Fibroblast of mammary gland (primary cell): ENCODE data around the gene DBF4.
"Not testable (repeated sequence)": the region's sequence is repeated elsewhere in the genome, so short reads cannot be mapped to it uniquely, and the experiment has no call there.

Source experiments
- DNase-seq: peaks from one replicate; pipeline ENCODE4 v3.0.0-alpha.2; 2010; ENCODE audit warnings: low read depth
- H3K4me3 ChIP-seq: 2 replicates; pipeline ENCODE4 v1.5.1; 2011; ENCODE audit warnings: low read depth, mild to moderate bottlenecking, low read length, moderate library complexity; ENCODE audit not compliant: control insufficient read depth
- TF ChIP-seq, protein P1 (sequence below): conservative IDR thresholded peaks from 2 replicates; pipeline ENCODE4 v1.5.1; 2011; ENCODE audit warnings: low read depth, low read length, inconsistent platforms; ENCODE audit not compliant: control insufficient read depth, insufficient read depth

The DBF4 gene

GRCh38 chr7:87935384-87935706, 59.1 kb downstream of the DBF4 start:
- TF ChIP-seq, protein P1, sequence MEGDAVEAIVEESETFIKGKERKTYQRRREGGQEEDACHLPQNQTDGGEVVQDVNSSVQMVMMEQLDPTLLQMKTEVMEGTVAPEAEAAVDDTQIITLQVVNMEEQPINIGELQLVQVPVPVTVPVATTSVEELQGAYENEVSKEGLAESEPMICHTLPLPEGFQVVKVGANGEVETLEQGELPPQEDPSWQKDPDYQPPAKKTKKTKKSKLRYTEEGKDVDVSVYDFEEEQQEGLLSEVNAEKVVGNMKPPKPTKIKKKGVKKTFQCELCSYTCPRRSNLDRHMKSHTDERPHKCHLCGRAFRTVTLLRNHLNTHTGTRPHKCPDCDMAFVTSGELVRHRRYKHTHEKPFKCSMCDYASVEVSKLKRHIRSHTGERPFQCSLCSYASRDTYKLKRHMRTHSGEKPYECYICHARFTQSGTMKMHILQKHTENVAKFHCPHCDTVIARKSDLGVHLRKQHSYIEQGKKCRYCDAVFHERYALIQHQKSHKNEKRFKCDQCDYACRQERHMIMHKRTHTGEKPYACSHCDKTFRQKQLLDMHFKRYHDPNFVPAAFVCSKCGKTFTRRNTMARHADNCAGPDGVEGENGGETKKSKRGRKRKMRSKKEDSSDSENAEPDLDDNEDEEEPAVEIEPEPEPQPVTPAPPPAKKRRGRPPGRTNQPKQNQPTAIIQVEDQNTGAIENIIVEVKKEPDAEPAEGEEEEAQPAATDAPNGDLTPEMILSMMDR = no peak
- DNase-seq = no peak
- H3K4me3 ChIP-seq = peak overlapping the region; percentile 61

- H3K4me3 ChIP-seq = no peak overlapping the region
- no peak for DNase-seq
- TF ChIP-seq, protein P1 = no peak
These were observed 64.8 kb downstream of the DBF4 start for GRCh38 chr7:87941138-87941537.

DNA sequence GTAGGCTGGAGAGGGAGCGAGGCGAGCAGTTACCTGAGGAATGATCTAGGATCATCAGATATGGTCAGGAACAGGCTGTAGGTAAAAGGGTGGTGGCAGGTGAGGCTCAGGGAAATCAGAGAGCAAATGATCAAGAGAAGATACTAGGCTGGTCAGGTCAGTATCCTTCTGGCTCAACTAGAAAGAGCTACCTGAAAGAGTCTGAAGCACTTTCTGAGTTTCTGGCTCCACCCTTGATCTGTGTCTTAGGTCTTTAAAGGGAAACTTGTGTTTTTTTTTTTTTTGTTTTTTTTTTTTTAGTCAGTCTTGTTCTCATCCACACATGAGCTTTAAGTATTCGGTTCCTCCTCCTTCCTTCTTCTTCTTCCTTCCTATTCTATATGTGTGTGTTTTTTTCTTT, 68.3 kb downstream of the DBF4 start:
- DNase-seq = no peak
- TF ChIP-seq, protein P1 = no peak
- H3K4me3 ChIP-seq = no peak overlapping the region

- not testable (repeated sequence) for DNase-seq, H3K4me3 ChIP-seq
These were observed 69.6 kb downstream of the DBF4 start for GRCh38 chr7:87945926-87946325.

- TF ChIP-seq, protein P1 = no peak
- H3K4me3 ChIP-seq = no peak overlapping the region
- DNase-seq = no peak
These were observed 72.1 kb downstream of the DBF4 start for GRCh38 chr7:87948371-87948770.
